Neural progenitor cell (in vitro differentiated cells): ENCODE measurements around the gene PHF23. TPM values are rescaled to one million over a fixed set of nuclear protein-coding genes. Genes with fewer than 3 reads are reported as not detected.
A peak's percentile ranks its signal among the peaks of the same experiment; 100 is the strongest.

ENCODE experiments used
- DNase-seq: peaks from one replicate; pipeline ENCODE4 v3.0.0-alpha.2; 2016; ENCODE audit warnings: low spot score
- H2AFZ ChIP-seq: fragments of 200-600 bp; sonication (generic); replicated peaks from 2 replicates; pipeline ENCODE4 v1.6.1; 2016; ENCODE audit warnings: antibody characterized with exemption
- H3F3A ChIP-seq: fragments of 200-600 bp; sonication (generic); 2 replicates; pipeline ENCODE4 v1.6.1; 2016; ENCODE audit warnings: antibody characterized with exemption, low read depth
- H3K27ac ChIP-seq: fragments of 200-600 bp; sonication (generic); 2 replicates; pipeline ENCODE4 v1.5.1; 2016; ENCODE audit warnings: mild to moderate bottlenecking
- H3K27me3 ChIP-seq: fragments of 200-600 bp; sonication (generic); 2 replicates; pipeline ENCODE4 v1.6.1; 2016; ENCODE audit warnings: mild to moderate bottlenecking, moderate library complexity
- H3K36me3 ChIP-seq: fragments of 200-600 bp; sonication (generic); 2 replicates; pipeline ENCODE4 v1.5.1; 2016
- H3K4me1 ChIP-seq: fragments of 200-600 bp; sonication (generic); 2 replicates; pipeline ENCODE4 v1.6.1; 2016; ENCODE audit warnings: mixed run types
- H3K4me2 ChIP-seq: fragments of 200-600 bp; sonication (generic); 2 replicates; pipeline ENCODE4 v1.6.1; 2016
- H3K4me3 ChIP-seq: fragments of 200-600 bp; sonication (generic); 2 replicates; pipeline ENCODE4 v1.5.1; 2016
- H3K79me2 ChIP-seq: fragments of 200-600 bp; sonication (generic); 2 replicates; pipeline ENCODE4 v1.6.1; 2016; ENCODE audit warnings: low read depth
- H3K9ac ChIP-seq: fragments of 200-600 bp; sonication (generic); 2 replicates; pipeline ENCODE4 v1.6.1; 2016
- H3K9me3 ChIP-seq: fragments of 200-600 bp; sonication (generic); 2 replicates; pipeline ENCODE4 v1.5.1; 2016; ENCODE audit warnings: low read depth
- H4K20me1 ChIP-seq: fragments of 200-600 bp; sonication (generic); 2 replicates; pipeline ENCODE4 v1.6.1; 2016; ENCODE audit warnings: low read depth
- H3K27ac Mint-ChIP-seq: 3 replicates; pipeline ENCODE4 v1.8.0; 2021; ENCODE audit warnings: mixed read lengths
- H3K27me3 Mint-ChIP-seq: 2 replicates; pipeline ENCODE4 v1.8.0; 2022; ENCODE audit warnings: low read depth, mild to moderate bottlenecking, inconsistent platforms, moderate library complexity, mixed read lengths; ENCODE audit not compliant: insufficient read depth
- H3K36me3 Mint-ChIP-seq: 3 replicates; pipeline ENCODE4 v1.8.0; 2021; ENCODE audit warnings: mixed read lengths
- H3K4me1 Mint-ChIP-seq: 3 replicates; pipeline ENCODE4 v1.8.0; 2021; ENCODE audit warnings: mixed read lengths
- H3K4me3 Mint-ChIP-seq: 3 replicates; pipeline ENCODE4 v1.8.0; 2021; ENCODE audit warnings: mild to moderate bottlenecking, moderate library complexity, mixed read lengths
- H3K9me3 Mint-ChIP-seq: 3 replicates; pipeline ENCODE4 v1.8.0; 2020; ENCODE audit warnings: mixed read lengths
- CTCF ChIP-seq: fragments of 200-600 bp; sonication (generic); IDR thresholded peaks from 2 replicates; pipeline ENCODE4 v1.5.1; 2017; ENCODE audit warnings: antibody characterized with exemption, mild to moderate bottlenecking
- EZH2 ChIP-seq: fragments of 200-600 bp; sonication (generic); IDR thresholded peaks from 2 replicates; pipeline ENCODE4 v1.6.1; 2017; ENCODE audit warnings: antibody characterized with exemption, mild to moderate bottlenecking, moderate library complexity
- EZH2phosphoT487 ChIP-seq: fragments of 200-600 bp; sonication (generic); IDR thresholded peaks from 2 replicates; pipeline ENCODE4 v1.6.1; 2017; ENCODE audit warnings: antibody characterized with exemption
- total RNA-seq: library from RNA; depleted of rRNA; stranded (reverse); fragments of >200 nt; gene quantifications from 2 replicates; pipeline ENCODE4 v1.2.3, GENCODE V29; 2015; ENCODE audit warnings: low replicate concordance

The PHF23 gene
- total RNA-seq: 31.6 and 59.1 TPM in 2 replicates

GRCh38 chr17:7239091-7240027 is at the start of gene PHF23:
PHF23 (minus strand) TSS chr17:7239457; CDS start chr17:7239279, 178 bp downstream.
- peaks cover 28% of the 10 kb centered on the region for H4K20me1 ChIP-seq
- H3K4me1 Mint-ChIP-seq: peaks cover 50% of the 10 kb centered on the region
- H3K4me2 ChIP-seq: peak within 1 kb of the TSS; percentile 83
- peak within 1 kb of the TSS; percentile 99 for H3K4me3 Mint-ChIP-seq
- H3K27me3 Mint-ChIP-seq: peaks cover 10% of the 10 kb centered on the region
- H3K27ac Mint-ChIP-seq: peak within 1 kb of the TSS; percentile 94
- H3K79me2 ChIP-seq: peaks cover 69% of the 10 kb centered on the region
- H3K36me3 Mint-ChIP-seq: peaks cover 24% of the 10 kb centered on the region
- no peaks in the 10 kb centered on the region for H3K27me3 ChIP-seq
- H3K9ac ChIP-seq: peak within 1 kb of the TSS; percentile 86
- no peaks in the 10 kb centered on the region for H3K36me3 ChIP-seq
- H3K4me3 ChIP-seq: peak within 1 kb of the TSS; percentile 99
- no peak within 1 kb of the TSS for H2AFZ ChIP-seq
- H3K9me3 Mint-ChIP-seq: no peaks in the 10 kb centered on the region
- no peak for TF ChIP-seq EZH2phosphoT487
- peaks cover 18% of the 10 kb centered on the region for H3K4me1 ChIP-seq
- H3F3A ChIP-seq: peaks cover 74% of the 10 kb centered on the region
- H3K27ac ChIP-seq: peak within 1 kb of the TSS; percentile 64
- no peaks in the 10 kb centered on the region for H3K9me3 ChIP-seq
- peak; percentile 100 for DNase-seq

- no peak overlapping the region for H3K27ac ChIP-seq
- H3K9ac ChIP-seq: no peak overlapping the region
- no peaks in the 10 kb centered on the region for H3K79me2 ChIP-seq
- peaks cover 4% of the 10 kb centered on the region for H3K4me1 ChIP-seq
- Mint-ChIP-seq H3K36me3 (peaks cover 1% of the 10 kb centered on the region), H3K27me3 (peaks cover 14% of the 10 kb centered on the region), H3K27ac (no peak overlapping the region), H3K4me3 (peak overlapping the region; percentile 58), H3K9me3 (peaks cover 1% of the 10 kb centered on the region), H3K4me1 (peaks cover 14% of the 10 kb centered on the region)
- no peak overlapping the region for H3K4me3 ChIP-seq
- no peaks in the 10 kb centered on the region for H3K9me3 ChIP-seq
- H3K36me3 ChIP-seq: no peaks in the 10 kb centered on the region
- TF ChIP-seq EZH2 (no peak), CTCF (no peak), EZH2phosphoT487 (no peak)
- H3K4me2 ChIP-seq: no peak overlapping the region
- H2AFZ ChIP-seq: no peak overlapping the region
- H3F3A ChIP-seq: peaks cover 6% of the 10 kb centered on the region
- peaks cover 28% of the 10 kb centered on the region for H3K27me3 ChIP-seq
- DNase-seq: no peak
- peaks cover 16% of the 10 kb centered on the region for H4K20me1 ChIP-seq
Observed at GRCh38 chr17:7285679-7286078, 46.4 kb upstream of the PHF23 start.

GRCh38 chr17:7284911-7285310 is 45.7 kb upstream of the PHF23 start:
- no peak overlapping the region for H2AFZ ChIP-seq
- H3K4me3 Mint-ChIP-seq: no peak overlapping the region
- no peak overlapping the region for H3K4me3 ChIP-seq
- H3K27me3 ChIP-seq: peaks cover 32% of the 10 kb centered on the region
- no peak overlapping the region for H3K27ac ChIP-seq
- H3K9me3 Mint-ChIP-seq: peaks cover 1% of the 10 kb centered on the region
- TF ChIP-seq EZH2 (no peak), EZH2phosphoT487 (no peak), CTCF (no peak)
- H3K9me3 ChIP-seq: no peaks in the 10 kb centered on the region
- no peak overlapping the region for H3K27ac Mint-ChIP-seq
- no peaks in the 10 kb centered on the region for H3K79me2 ChIP-seq
- no peak for DNase-seq
- H3K27me3 Mint-ChIP-seq: peaks cover 17% of the 10 kb centered on the region
- H3F3A ChIP-seq: peaks cover 14% of the 10 kb centered on the region
- no peaks in the 10 kb centered on the region for H3K36me3 ChIP-seq
- H3K9ac ChIP-seq: no peak overlapping the region
- H3K4me1 Mint-ChIP-seq: peaks cover 20% of the 10 kb centered on the region
- peaks cover 16% of the 10 kb centered on the region for H4K20me1 ChIP-seq
- peaks cover 1% of the 10 kb centered on the region for H3K36me3 Mint-ChIP-seq
- H3K4me2 ChIP-seq: no peak overlapping the region
- peaks cover 4% of the 10 kb centered on the region for H3K4me1 ChIP-seq
